ENCODE results near the gene ZBP1.

ZBP1 gene

DNA sequence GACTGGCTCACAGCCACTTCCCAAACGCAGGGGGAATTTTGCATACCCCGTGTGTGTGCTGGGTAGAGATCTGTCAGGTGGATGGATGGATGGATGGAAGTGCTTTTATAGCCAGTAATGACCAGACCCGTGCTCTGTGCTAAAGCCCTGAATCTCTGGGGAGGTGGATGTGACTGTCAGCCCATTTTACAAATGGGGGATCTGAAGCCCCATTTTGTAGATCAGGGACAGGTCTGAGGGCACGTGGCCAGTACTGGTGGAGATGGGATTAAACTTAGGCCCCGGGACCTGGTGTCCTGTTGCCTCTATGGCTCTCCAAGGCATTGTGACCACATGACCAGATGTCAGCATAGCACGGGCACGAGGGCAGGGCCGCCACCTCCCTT, 38.2 kb upstream of the ZBP1 start:
- H3K4me1 ChIP-seq (ENCODE audit: control insufficient read depth in 2 of 2, insufficient read depth in 2 of 2, low read length in 2 of 2): peaks cover 4 to 8% of the 10 kb centered on the region in 2 donors
- H3K27ac ChIP-seq (ENCODE audit: low read depth in 2 of 2, low read length in 2 of 2): no peak overlapping the region
- no peaks in the 10 kb centered on the region for H3K9me3 ChIP-seq (ENCODE audit: control insufficient read depth in 2 of 2, low read length in 2 of 2)
- H3K9ac ChIP-seq (ENCODE audit: low read depth in 1 of 2, low read length in 2 of 2): no peak overlapping the region
- H3K36me3 ChIP-seq (ENCODE audit: control insufficient read depth in 2 of 2, insufficient read depth in 2 of 2, low read length in 2 of 2): peaks cover 0 to 4% of the 10 kb centered on the region in 2 donors
- H3K27me3 ChIP-seq (ENCODE audit: control insufficient read depth in 2 of 2, insufficient read depth in 2 of 2, low read length in 2 of 2): no peaks in the 10 kb centered on the region
- H3K4me3 ChIP-seq (ENCODE audit: low read length in 2 of 2): no peak overlapping the region

DNA sequence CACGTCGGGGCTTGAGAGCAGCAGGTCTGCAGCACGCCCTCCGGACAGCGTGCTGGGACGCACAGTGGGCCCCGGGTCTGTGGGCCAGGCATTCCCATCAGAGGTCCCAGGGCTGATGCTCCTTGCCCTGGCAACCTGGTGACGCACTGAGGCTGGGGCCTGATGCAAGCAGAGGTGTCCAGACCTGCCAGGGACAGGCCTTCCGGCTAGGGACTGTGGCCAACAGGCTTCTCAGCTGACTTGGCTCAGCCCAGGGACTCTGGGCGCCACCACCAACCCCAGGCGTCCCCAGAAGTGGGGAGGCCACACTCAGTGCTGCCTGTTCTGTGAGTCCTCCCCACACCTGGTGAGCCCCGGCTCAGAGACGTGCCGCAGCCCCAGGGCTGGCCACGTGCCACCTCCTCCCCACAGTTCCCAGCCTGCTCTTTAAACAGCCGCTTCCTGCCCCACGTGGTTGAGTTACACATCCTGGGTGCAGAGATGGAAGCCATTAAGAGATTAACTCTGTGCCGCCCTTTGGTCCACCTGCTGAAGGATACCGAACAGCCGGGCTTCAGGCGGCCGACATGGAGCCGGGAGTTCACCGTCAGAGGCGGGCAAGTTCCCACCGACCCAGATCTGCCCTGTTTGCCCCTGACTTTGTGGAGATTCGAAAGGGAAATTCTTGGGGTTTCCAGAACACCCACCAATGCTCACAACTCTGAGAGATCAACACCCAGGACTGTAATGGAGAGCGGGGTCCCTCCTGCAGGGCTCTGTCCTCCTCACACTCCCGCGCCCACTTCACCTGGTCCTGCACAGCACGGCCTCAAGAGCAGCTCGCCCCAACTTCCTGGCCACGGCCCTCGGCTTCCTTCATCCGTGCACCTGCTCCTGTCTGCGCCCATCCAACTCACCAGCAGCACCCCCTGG, 37.6 kb upstream of the ZBP1 start:
- no peaks in the 10 kb centered on the region for H3K9me3 ChIP-seq (ENCODE audit: control insufficient read depth in 2 of 2, low read length in 2 of 2)
- H3K36me3 ChIP-seq (ENCODE audit: control insufficient read depth in 2 of 2, insufficient read depth in 2 of 2, low read length in 2 of 2): peaks cover 0 to 4% of the 10 kb centered on the region in 2 donors
- no peak overlapping the region for H3K9ac ChIP-seq (ENCODE audit: low read depth in 1 of 2, low read length in 2 of 2)
- no peak overlapping the region for H3K27ac ChIP-seq (ENCODE audit: low read depth in 2 of 2, low read length in 2 of 2)
- no peak overlapping the region for H3K4me3 ChIP-seq (ENCODE audit: low read length in 2 of 2)
- H3K4me1 ChIP-seq (ENCODE audit: control insufficient read depth in 2 of 2, insufficient read depth in 2 of 2, low read length in 2 of 2): peaks cover 4 to 8% of the 10 kb centered on the region in 2 donors
- no peaks in the 10 kb centered on the region for H3K27me3 ChIP-seq (ENCODE audit: control insufficient read depth in 2 of 2, insufficient read depth in 2 of 2, low read length in 2 of 2)

GRCh38 chr20:57656821-57657534, 36.8 kb upstream of the ZBP1 start:
- Histone ChIP-seq H3K9me3 (ENCODE audit: control insufficient read depth in 2 of 2, low read length in 2 of 2) (no peaks in the 10 kb centered on the region), H3K36me3 (ENCODE audit: control insufficient read depth in 2 of 2, insufficient read depth in 2 of 2, low read length in 2 of 2) (peaks cover 0 to 4% of the 10 kb centered on the region in 2 donors), H3K4me1 (ENCODE audit: control insufficient read depth in 2 of 2, insufficient read depth in 2 of 2, low read length in 2 of 2) (peaks cover 4 to 8% of the 10 kb centered on the region in 2 donors), H3K4me3 (ENCODE audit: low read length in 2 of 2) (no peak overlapping the region), H3K27me3 (ENCODE audit: control insufficient read depth in 2 of 2, insufficient read depth in 2 of 2, low read length in 2 of 2) (no peaks in the 10 kb centered on the region), H3K27ac (ENCODE audit: low read depth in 2 of 2, low read length in 2 of 2) (no peak overlapping the region), H3K9ac (ENCODE audit: low read depth in 1 of 2, low read length in 2 of 2) (no peak overlapping the region)

- H3K4me3 ChIP-seq (ENCODE audit: low read length in 2 of 2): no peak overlapping the region
- H3K9ac ChIP-seq (ENCODE audit: low read depth in 1 of 2, low read length in 2 of 2): no peak overlapping the region
- H3K36me3 ChIP-seq (ENCODE audit: control insufficient read depth in 2 of 2, insufficient read depth in 2 of 2, low read length in 2 of 2): peaks cover 0 to 4% of the 10 kb centered on the region in 2 donors
- no peaks in the 10 kb centered on the region for H3K27me3 ChIP-seq (ENCODE audit: control insufficient read depth in 2 of 2, insufficient read depth in 2 of 2, low read length in 2 of 2)
- H3K9me3 ChIP-seq (ENCODE audit: control insufficient read depth in 2 of 2, low read length in 2 of 2): no peaks in the 10 kb centered on the region
- peaks cover 4 to 8% of the 10 kb centered on the region in 2 donors for H3K4me1 ChIP-seq (ENCODE audit: control insufficient read depth in 2 of 2, insufficient read depth in 2 of 2, low read length in 2 of 2)
- H3K27ac ChIP-seq (ENCODE audit: low read depth in 2 of 2, low read length in 2 of 2): no peak overlapping the region
Measured at GRCh38 chr20:57656252-57656820, 36.1 kb upstream of the ZBP1 start.

GRCh38 chr20:57655809-57656155, 35.6 kb upstream of the ZBP1 start:
- no peak overlapping the region for H3K9ac ChIP-seq (ENCODE audit: low read depth in 1 of 2, low read length in 2 of 2)
- H3K27me3 ChIP-seq (ENCODE audit: control insufficient read depth in 2 of 2, insufficient read depth in 2 of 2, low read length in 2 of 2): no peaks in the 10 kb centered on the region
- H3K4me1 ChIP-seq (ENCODE audit: control insufficient read depth in 2 of 2, insufficient read depth in 2 of 2, low read length in 2 of 2): peaks cover 4 to 8% of the 10 kb centered on the region in 2 donors
- no peaks in the 10 kb centered on the region for H3K9me3 ChIP-seq (ENCODE audit: control insufficient read depth in 2 of 2, low read length in 2 of 2)
- H3K4me3 ChIP-seq (ENCODE audit: low read length in 2 of 2): no peak overlapping the region
- H3K27ac ChIP-seq (ENCODE audit: low read depth in 2 of 2, low read length in 2 of 2): no peak overlapping the region
- peaks cover 0 to 4% of the 10 kb centered on the region in 2 donors for H3K36me3 ChIP-seq (ENCODE audit: control insufficient read depth in 2 of 2, insufficient read depth in 2 of 2, low read length in 2 of 2)

DNA sequence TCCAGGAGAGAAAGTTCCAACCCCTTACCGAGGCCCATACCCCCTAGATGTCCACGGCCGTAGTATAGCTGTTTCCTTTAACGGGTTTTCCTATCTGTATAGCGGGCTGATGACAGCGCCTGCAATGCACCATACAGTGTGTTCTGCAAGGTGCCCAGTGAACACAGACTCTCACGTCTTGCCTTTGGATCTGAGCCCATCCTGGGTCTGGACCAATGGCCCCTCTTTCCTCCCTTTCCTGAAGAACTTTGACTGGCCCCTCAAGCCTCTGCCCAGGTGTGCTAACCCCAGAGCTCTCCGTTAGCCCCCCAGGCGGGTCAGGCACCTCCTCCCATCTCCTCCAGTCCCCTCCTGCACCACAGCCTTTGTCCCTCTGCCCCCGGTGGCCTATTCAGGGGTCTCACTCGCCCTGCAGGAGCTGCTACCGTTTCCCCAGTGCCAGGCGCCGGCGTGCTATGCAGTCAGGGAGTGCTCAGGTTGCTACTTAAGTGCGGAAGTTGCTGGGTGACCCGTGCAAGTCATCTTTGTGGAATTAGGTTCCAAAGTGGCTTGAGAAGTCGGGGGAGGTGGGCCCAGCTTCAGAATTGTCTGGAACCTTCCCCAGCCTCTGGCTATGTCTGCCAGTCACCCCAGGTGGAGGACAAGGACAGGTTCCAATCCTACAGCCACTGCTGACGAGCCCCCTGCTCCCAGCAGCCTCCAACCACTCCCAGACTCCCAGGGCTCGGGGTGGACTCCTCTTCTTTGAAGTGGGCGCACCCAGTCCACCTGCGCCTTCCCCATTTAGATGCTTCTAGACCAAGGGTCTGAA, 35.0 kb upstream of the ZBP1 start:
- Histone ChIP-seq H3K27me3 (ENCODE audit: control insufficient read depth in 2 of 2, insufficient read depth in 2 of 2, low read length in 2 of 2) (no peaks in the 10 kb centered on the region), H3K4me3 (ENCODE audit: low read length in 2 of 2) (no peak overlapping the region), H3K9me3 (ENCODE audit: control insufficient read depth in 2 of 2, low read length in 2 of 2) (no peaks in the 10 kb centered on the region), H3K36me3 (ENCODE audit: control insufficient read depth in 2 of 2, insufficient read depth in 2 of 2, low read length in 2 of 2) (peaks cover 0 to 4% of the 10 kb centered on the region in 2 donors), H3K4me1 (ENCODE audit: control insufficient read depth in 2 of 2, insufficient read depth in 2 of 2, low read length in 2 of 2) (peaks cover 4 to 8% of the 10 kb centered on the region in 2 donors), H3K27ac (ENCODE audit: low read depth in 2 of 2, low read length in 2 of 2) (no peak overlapping the region), H3K9ac (ENCODE audit: low read depth in 1 of 2, low read length in 2 of 2) (no peak overlapping the region)

GRCh38 chr20:57654363-57654997, 34.3 kb upstream of the ZBP1 start:
- Histone ChIP-seq H3K4me3 (ENCODE audit: low read length in 2 of 2) (no peak overlapping the region), H3K27ac (ENCODE audit: low read depth in 2 of 2, low read length in 2 of 2) (no peak overlapping the region), H3K27me3 (ENCODE audit: control insufficient read depth in 2 of 2, insufficient read depth in 2 of 2, low read length in 2 of 2) (no peaks in the 10 kb centered on the region), H3K9ac (ENCODE audit: low read depth in 1 of 2, low read length in 2 of 2) (no peak overlapping the region), H3K36me3 (ENCODE audit: control insufficient read depth in 2 of 2, insufficient read depth in 2 of 2, low read length in 2 of 2) (peaks cover 0 to 4% of the 10 kb centered on the region in 2 donors), H3K4me1 (ENCODE audit: control insufficient read depth in 2 of 2, insufficient read depth in 2 of 2, low read length in 2 of 2) (peaks cover 4 to 8% of the 10 kb centered on the region in 2 donors), H3K9me3 (ENCODE audit: control insufficient read depth in 2 of 2, low read length in 2 of 2) (no peaks in the 10 kb centered on the region)

GRCh38 chr20:57653910-57654309, 33.7 kb upstream of the ZBP1 start:
- Histone ChIP-seq H3K27me3 (ENCODE audit: control insufficient read depth in 2 of 2, insufficient read depth in 2 of 2, low read length in 2 of 2) (no peaks in the 10 kb centered on the region), H3K4me3 (ENCODE audit: low read length in 2 of 2) (no peak overlapping the region), H3K9ac (ENCODE audit: low read depth in 1 of 2, low read length in 2 of 2) (no peak overlapping the region), H3K9me3 (ENCODE audit: control insufficient read depth in 2 of 2, low read length in 2 of 2) (no peaks in the 10 kb centered on the region), H3K4me1 (ENCODE audit: control insufficient read depth in 2 of 2, insufficient read depth in 2 of 2, low read length in 2 of 2) (peaks cover 4 to 8% of the 10 kb centered on the region in 2 donors), H3K27ac (ENCODE audit: low read depth in 2 of 2, low read length in 2 of 2) (no peak overlapping the region), H3K36me3 (ENCODE audit: control insufficient read depth in 2 of 2, insufficient read depth in 2 of 2, low read length in 2 of 2) (peaks cover 0 to 2% of the 10 kb centered on the region in 2 donors)

DNA sequence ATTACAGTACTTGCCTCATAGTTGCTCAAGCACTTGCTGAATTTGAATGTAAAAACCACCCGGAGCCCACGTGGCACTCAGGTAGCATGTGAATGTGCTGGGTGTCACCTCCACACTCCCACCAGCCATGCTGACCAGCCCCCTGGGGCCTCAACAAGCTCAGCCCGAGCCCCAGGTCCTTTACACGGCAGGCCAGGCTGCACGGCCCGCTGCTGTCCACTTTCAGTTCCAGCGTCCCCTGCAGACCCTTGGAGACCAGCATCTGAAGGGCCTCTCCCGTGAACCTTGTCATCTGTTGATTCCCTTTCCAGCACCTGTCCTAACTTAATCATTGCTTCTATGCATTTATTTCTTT, 33.3 kb upstream of the ZBP1 start:
- Histone ChIP-seq H3K27ac (ENCODE audit: low read depth in 2 of 2, low read length in 2 of 2) (no peak overlapping the region), H3K9me3 (ENCODE audit: control insufficient read depth in 2 of 2, low read length in 2 of 2) (no peaks in the 10 kb centered on the region), H3K9ac (ENCODE audit: low read depth in 1 of 2, low read length in 2 of 2) (no peak overlapping the region), H3K27me3 (ENCODE audit: control insufficient read depth in 2 of 2, insufficient read depth in 2 of 2, low read length in 2 of 2) (no peaks in the 10 kb centered on the region), H3K4me3 (ENCODE audit: low read length in 2 of 2) (no peak overlapping the region), H3K36me3 (ENCODE audit: control insufficient read depth in 2 of 2, insufficient read depth in 2 of 2, low read length in 2 of 2) (no peaks in the 10 kb centered on the region), H3K4me1 (ENCODE audit: control insufficient read depth in 2 of 2, insufficient read depth in 2 of 2, low read length in 2 of 2) (peaks cover 4 to 8% of the 10 kb centered on the region in 2 donors)
